Effector CD4-positive, alpha-beta T cell (primary cell): ENCODE measurements around the gene CDH4.

Experiments
- DNase-seq: peaks from one replicate; pipeline ENCODE4 v3.0.0-alpha.2; 2020

CDH4 gene

GRCh38 chr20:61570646-61571195 lies 318.7 kb downstream of the CDH4 start:
- DNase-seq, result no peak

- DNase-seq, result no peak
These were observed 319.2 kb downstream of the CDH4 start for GRCh38 chr20:61571221-61571620.

GRCh38 chr20:61571916-61572711 lies 320.1 kb downstream of the CDH4 start:
- DNase-seq, result no peak

GRCh38 chr20:61572789-61573188 lies 320.7 kb downstream of the CDH4 start:
- no peak for DNase-seq

- no peak for DNase-seq
These were observed 321.6 kb downstream of the CDH4 start for GRCh38 chr20:61573415-61574305.

GRCh38 chr20:61575151-61575937 lies 323.3 kb downstream of the CDH4 start:
- DNase-seq, result no peak

GRCh38 chr20:61576372-61576771 lies 324.3 kb downstream of the CDH4 start:
- DNase-seq, result no peak

- DNase-seq, result no peak
These were observed 325.0 kb downstream of the CDH4 start for GRCh38 chr20:61577065-61577464.

- no peak for DNase-seq
These were observed 327.8 kb downstream of the CDH4 start for GRCh38 chr20:61579908-61580307.

GRCh38 chr20:61580958-61581824 lies 329.1 kb downstream of the CDH4 start:
- DNase-seq, result no peak

GRCh38 chr20:61581825-61582188 lies 329.7 kb downstream of the CDH4 start:
- DNase-seq, result no peak

- DNase-seq, result no peak
These were observed 330.3 kb downstream of the CDH4 start for GRCh38 chr20:61582196-61582923.

- no peak for DNase-seq
These were observed 331.3 kb downstream of the CDH4 start for GRCh38 chr20:61583356-61583755.

- no peak for DNase-seq
These were observed 332.8 kb downstream of the CDH4 start for GRCh38 chr20:61584851-61585250.

GRCh38 chr20:61585764-61586163 lies 333.7 kb downstream of the CDH4 start:
- no peak for DNase-seq

GRCh38 chr20:61587036-61587435 lies 335.0 kb downstream of the CDH4 start:
- DNase-seq, result no peak

GRCh38 chr20:61587681-61588289 lies 335.7 kb downstream of the CDH4 start:
- DNase-seq, result no peak

GRCh38 chr20:61588411-61589385 lies 336.6 kb downstream of the CDH4 start:
- no peak for DNase-seq

- DNase-seq, result no peak
These were observed 338.2 kb downstream of the CDH4 start for GRCh38 chr20:61590236-61590635.
